CD4-positive, alpha-beta T cell treated with Interleukin-15 for 1 hour (primary cell): ENCODE data around the gene CACNA1A.
"Not testable (repeated sequence)": the region's sequence is repeated elsewhere in the genome, so short reads cannot be mapped to it uniquely, and the experiment has no call there.

Experiments used
- DNase-seq: peaks from one replicate; pipeline ENCODE4 v3.0.0-alpha.2; 2020

CACNA1A gene

GRCh38 chr19:13220847-13221246 is 285.4 kb downstream of the CACNA1A start:
- no peak for DNase-seq

- DNase-seq = no peak
These were observed 290.5 kb downstream of the CACNA1A start for GRCh38 chr19:13215572-13216380.

GRCh38 chr19:13214036-13214730 is 292.1 kb downstream of the CACNA1A start:
- DNase-seq = no peak

- DNase-seq = peak; percentile 72
These were observed 293.4 kb downstream of the CACNA1A start for GRCh38 chr19:13212759-13213330.

GRCh38 chr19:13211426-13212308 is 294.6 kb downstream of the CACNA1A start:
- no peak for DNase-seq

GRCh38 chr19:13210941-13211340 is 295.3 kb downstream of the CACNA1A start:
- DNase-seq = no peak

GRCh38 chr19:13210339-13210775 is 295.9 kb downstream of the CACNA1A start:
- no peak for DNase-seq

GRCh38 chr19:13209484-13210338 is 296.6 kb downstream of the CACNA1A start:
- DNase-seq = no peak

GRCh38 chr19:13208672-13209483 is 297.4 kb downstream of the CACNA1A start:
- DNase-seq = no peak

- peak; percentile 60 for DNase-seq
These were observed 298.2 kb downstream of the CACNA1A start for GRCh38 chr19:13207846-13208671.

- no peak for DNase-seq
These were observed 298.9 kb downstream of the CACNA1A start for GRCh38 chr19:13207237-13207845.

- DNase-seq = no peak
These were observed 299.7 kb downstream of the CACNA1A start for GRCh38 chr19:13206587-13206986.

- DNase-seq = not testable (repeated sequence)
These were observed 304.2 kb downstream of the CACNA1A start for GRCh38 chr19:13202112-13202511.

GRCh38 chr19:13198634-13199033 is 307.6 kb downstream of the CACNA1A start:
- DNase-seq = no peak

GRCh38 chr19:13195678-13196077 is 310.6 kb downstream of the CACNA1A start:
- peak; percentile 62 for DNase-seq

- no peak for DNase-seq
These were observed 315.3 kb downstream of the CACNA1A start for GRCh38 chr19:13190781-13191540.

GRCh38 chr19:13189600-13189999 is 316.7 kb downstream of the CACNA1A start:
- DNase-seq = no peak

- no peak for DNase-seq
These were observed 318.9 kb downstream of the CACNA1A start for GRCh38 chr19:13187419-13187818.

GRCh38 chr19:13186688-13187087 is 319.6 kb downstream of the CACNA1A start:
- not testable (repeated sequence) for DNase-seq
